NB4 (cell line): ENCODE measurements around the gene PLXNA2.

ENCODE experiments used
- DNase-seq: peaks from one replicate; pipeline ENCODE4 v3.0.0; 2010; ENCODE audit warnings: low read depth
- H3K4me3 ChIP-seq: one replicate; pipeline ENCODE4 v1.5.1; 2011; ENCODE audit warnings: mild to moderate bottlenecking, low read depth, low read length, moderate library complexity
- MYC ChIP-seq: IDR thresholded peaks from 2 replicates; pipeline ENCODE4 v1.6.1; 2011; ENCODE audit warnings: low read depth, low read length
- POLR2A ChIP-seq: IDR thresholded peaks from 2 replicates; pipeline ENCODE4 v1.6.1; 2011; ENCODE audit warnings: mild to moderate bottlenecking; ENCODE audit not compliant: insufficient read length; ENCODE audit errors: extremely low read depth
- TF ChIP-seq, protein P1 (sequence below): IDR thresholded peaks from one replicate; pipeline ENCODE4 v1.5.1; 2012; ENCODE audit warnings: low read depth, low read length
- TF ChIP-seq, protein P2 (sequence below): IDR thresholded peaks from 2 replicates; pipeline ENCODE4 v1.6.1; 2011; ENCODE audit warnings: low read depth, low read length

Gene PLXNA2

DNA sequence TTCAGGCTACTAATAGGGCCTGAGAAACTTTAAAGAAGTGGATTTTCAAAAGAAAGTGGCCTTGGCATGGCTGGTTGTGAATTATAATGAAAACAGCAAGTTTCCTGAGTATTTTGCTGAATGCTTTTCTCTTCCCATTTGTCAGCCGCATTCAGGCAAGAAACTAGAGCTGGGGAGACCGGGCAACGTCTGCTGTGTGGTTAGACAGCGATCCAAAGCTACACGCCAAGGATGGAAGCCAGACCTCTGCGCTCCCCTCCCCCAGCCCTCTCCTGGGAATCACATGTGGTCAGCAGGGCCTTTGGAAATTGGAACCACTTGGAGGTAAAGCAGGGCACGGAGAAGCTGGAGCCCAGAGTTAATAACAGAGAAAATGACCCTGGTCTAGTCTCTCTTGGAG lies 219.2 kb downstream of the PLXNA2 start:
- no peak for DNase-seq
- TF ChIP-seq, protein P1, sequence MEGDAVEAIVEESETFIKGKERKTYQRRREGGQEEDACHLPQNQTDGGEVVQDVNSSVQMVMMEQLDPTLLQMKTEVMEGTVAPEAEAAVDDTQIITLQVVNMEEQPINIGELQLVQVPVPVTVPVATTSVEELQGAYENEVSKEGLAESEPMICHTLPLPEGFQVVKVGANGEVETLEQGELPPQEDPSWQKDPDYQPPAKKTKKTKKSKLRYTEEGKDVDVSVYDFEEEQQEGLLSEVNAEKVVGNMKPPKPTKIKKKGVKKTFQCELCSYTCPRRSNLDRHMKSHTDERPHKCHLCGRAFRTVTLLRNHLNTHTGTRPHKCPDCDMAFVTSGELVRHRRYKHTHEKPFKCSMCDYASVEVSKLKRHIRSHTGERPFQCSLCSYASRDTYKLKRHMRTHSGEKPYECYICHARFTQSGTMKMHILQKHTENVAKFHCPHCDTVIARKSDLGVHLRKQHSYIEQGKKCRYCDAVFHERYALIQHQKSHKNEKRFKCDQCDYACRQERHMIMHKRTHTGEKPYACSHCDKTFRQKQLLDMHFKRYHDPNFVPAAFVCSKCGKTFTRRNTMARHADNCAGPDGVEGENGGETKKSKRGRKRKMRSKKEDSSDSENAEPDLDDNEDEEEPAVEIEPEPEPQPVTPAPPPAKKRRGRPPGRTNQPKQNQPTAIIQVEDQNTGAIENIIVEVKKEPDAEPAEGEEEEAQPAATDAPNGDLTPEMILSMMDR, result no peak
- TF ChIP-seq, protein P2, sequence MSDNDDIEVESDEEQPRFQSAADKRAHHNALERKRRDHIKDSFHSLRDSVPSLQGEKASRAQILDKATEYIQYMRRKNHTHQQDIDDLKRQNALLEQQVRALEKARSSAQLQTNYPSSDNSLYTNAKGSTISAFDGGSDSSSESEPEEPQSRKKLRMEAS, result no peak
- TF ChIP-seq POLR2A (no peak), MYC (no peak)
- no peak overlapping the region for H3K4me3 ChIP-seq

DNA sequence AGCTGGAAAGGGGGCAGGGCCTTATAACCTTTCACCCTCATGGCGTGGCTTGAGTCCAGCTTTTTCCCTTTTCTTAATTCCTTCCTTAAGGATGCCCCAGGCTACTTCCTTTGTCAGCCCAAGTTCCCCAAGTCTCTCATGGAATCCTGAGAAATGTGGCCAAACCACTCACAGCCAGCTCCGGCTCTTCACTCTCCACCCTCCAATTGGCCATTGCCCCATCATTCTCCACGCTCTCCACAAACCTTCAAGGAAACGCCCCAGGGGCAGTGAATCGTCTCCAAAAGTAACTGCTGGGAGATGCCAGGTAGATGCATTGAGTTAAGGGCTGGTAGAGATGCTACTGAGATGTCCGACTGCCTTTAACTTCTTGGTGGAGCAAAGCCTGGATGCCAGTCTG lies 219.8 kb downstream of the PLXNA2 start:
- H3K4me3 ChIP-seq, result no peak overlapping the region
- no peak for DNase-seq
- TF ChIP-seq, protein P2, result no peak
- TF ChIP-seq, protein P1, result no peak
- TF ChIP-seq MYC (no peak), POLR2A (no peak)

DNA sequence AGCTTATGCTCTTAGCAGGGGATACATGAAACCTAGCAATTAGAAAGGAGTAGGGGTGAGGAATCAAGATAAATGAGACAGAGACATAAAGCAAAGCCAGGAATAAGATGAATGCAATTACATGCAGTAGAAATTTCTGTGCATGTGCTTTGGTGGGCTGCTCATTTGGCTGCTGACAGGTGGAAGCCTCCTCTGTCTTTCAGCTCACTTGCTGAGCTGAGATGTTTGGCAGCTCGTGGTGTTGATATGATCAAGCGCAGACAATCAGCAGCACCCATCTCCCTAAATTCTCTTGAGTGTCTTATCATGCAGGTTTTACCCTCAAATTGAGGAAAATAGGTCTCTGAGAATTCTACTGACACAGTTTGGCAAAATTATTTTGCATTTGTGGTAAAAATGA lies 224.9 kb downstream of the PLXNA2 start:
- H3K4me3 ChIP-seq, result no peak overlapping the region
- TF ChIP-seq, protein P2, result no peak
- TF ChIP-seq, protein P1, result no peak
- no peak for TF ChIP-seq POLR2A
- TF ChIP-seq MYC, result no peak
- DNase-seq, result no peak

DNA sequence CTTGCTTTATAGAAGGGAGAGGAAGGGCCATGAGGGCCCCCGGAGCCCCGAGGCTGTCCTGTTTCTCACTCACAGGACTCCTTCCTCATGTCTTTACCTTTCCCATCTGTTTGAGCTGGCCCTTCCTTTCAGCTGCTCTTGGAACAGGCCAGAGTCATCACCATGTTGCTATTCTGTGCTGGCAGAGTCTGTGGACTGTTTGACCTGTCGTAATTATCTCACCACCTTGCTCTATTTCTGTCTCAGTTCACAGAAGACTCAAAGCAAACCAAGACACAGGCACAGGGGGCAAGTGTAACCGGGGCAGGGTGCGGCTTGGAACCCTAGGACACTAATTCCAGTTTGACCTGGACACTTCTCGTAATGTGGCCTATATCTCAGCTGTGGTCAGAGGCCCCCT lies 228.9 kb downstream of the PLXNA2 start:
- TF ChIP-seq, protein P2, result no peak
- no peak overlapping the region for H3K4me3 ChIP-seq
- DNase-seq, result no peak

DNA sequence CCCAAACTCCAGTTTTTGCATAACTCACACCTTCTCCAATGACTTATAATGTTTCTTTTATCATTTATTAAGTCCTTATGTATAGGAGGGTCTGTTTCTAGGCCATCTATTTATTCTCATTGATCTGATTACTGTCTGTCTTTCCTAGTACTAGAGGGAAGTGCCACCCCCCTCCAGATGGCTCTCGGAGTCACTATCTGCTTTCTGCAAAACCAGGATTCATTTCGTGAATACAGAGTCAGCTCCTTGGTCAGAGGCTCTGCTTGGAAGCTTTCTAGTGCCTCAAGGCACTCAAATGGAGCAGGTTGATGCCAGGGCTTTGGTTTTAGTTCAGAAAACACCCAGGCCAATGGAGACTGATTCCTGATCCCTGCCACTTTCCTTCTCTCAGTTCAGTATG lies 231.0 kb downstream of the PLXNA2 start:
- H3K4me3 ChIP-seq, result no peak overlapping the region
- DNase-seq, result no peak
- TF ChIP-seq, protein P2, result no peak
- no peak for TF ChIP-seq POLR2A
- TF ChIP-seq, protein P1, result no peak
- TF ChIP-seq MYC, result no peak

DNA sequence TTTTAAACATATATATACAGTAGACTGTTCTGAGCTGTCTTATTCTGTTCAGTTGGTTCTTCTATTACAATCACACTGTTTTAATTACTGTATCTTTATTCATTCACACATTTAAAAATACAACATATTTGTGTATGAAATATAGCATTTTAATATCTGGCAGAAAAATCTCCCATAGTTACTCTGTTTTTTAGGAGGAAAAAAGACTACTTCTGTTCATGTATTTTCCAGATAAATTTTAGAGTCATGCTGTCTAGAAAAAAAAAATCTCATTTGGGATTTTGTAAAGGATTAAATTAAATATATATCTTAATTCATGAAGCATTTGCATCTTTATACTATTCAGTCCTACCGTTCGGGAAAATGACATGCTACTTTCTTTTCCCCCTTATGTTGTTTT lies 231.5 kb downstream of the PLXNA2 start:
- no peak for DNase-seq
- TF ChIP-seq MYC, result no peak
- TF ChIP-seq, protein P1, result no peak
- TF ChIP-seq, protein P2, result no peak
- TF ChIP-seq POLR2A, result no peak
- no peak overlapping the region for H3K4me3 ChIP-seq
